ENCODE measurements around the gene RPS24. TPM values are rescaled to one million over a fixed set of nuclear protein-coding genes. Genes with fewer than 3 reads are reported as not detected.

The RPS24 gene
- total and polyA plus RNA-seq, 2 of the 8 experiments (the other 6 are each of a cell fraction or from before 2014, with no cell fraction given) = 2,128 to 3,943 TPM

DNA sequence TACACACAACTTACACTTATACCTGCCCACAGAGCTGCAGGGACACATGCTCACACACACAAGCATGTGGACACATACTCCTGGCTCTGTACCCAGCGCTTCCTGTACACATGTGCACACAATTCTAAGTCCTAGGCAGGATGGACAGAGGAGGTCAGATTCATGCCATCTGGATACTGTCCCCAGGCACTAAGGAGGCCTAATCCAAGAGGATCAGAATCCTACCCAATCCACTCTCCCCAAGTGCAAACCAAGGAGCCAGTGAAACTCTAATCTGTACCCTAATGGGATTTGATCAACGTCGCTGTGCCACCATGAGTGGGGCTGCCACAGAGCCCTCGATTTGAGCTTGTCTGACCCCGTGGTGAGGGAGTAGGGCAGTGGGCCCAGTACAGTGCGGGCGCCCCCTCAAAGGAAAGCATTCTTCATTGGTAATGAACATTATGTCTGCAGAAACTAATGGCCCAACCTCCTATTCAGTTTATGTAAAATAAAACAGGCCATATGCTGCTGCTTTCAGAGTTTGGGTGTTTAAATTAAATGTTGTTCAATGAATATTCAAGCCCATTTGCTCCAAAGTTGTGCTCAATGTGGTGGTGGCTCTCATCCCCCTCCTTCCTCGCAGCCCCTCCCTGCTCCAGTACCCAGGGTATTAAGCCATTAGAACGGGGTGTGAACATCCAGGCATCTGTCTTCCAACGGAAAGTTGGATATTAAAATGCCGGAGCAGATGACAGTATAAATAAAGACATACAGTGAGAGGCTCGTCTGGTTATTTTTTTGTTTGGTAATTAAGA lies 26.4 kb downstream of the RPS24 start:
- Histone ChIP-seq H3K4me3 (ENCODE audit: extremely low read depth in 1 of 4, insufficient read depth in 2 of 4, low read depth in 3 of 4, low read length in 4 of 4) (no peak overlapping the region), H2BK20ac (ENCODE audit: low read length) (no peak overlapping the region), H4K91ac (replicated peaks; ENCODE audit: insufficient read length, low read length) (no peak overlapping the region), H4K8ac (ENCODE audit: extremely low read depth, insufficient read depth, low read length) (no peak overlapping the region), H2AK5ac (ENCODE audit: low read depth, low read length) (no peak overlapping the region), H3K4ac (replicated peaks; ENCODE audit: insufficient read length, low read depth, low read length) (no peak overlapping the region), H3K79me1 (ENCODE audit: low read depth, low read length) (no peaks in the 10 kb centered on the region), H2BK15ac (ENCODE audit: low read length) (no peak overlapping the region), H3K18ac (ENCODE audit: extremely low read depth, low read length) (no peak overlapping the region), H3K56ac (replicated peaks; ENCODE audit: insufficient read length, low read depth, low read length) (no peak overlapping the region), H3K9ac (replicated peaks in 1 of 4; ENCODE audit: extremely low read depth in 1 of 4, low read depth in 3 of 4, low read length in 3 of 4) (no peak overlapping the region), H3K27me3 (replicated peaks in 1 of 4; ENCODE audit: control insufficient read depth in 3 of 4, extremely low read depth in 1 of 4, insufficient read depth in 3 of 4, low read length in 3 of 4) (no peaks in the 10 kb centered on the region; a peak in 1 of 7 replicates), H3K36me3 (ENCODE audit: control insufficient read depth in 2 of 4, insufficient read depth in 4 of 4, low read length in 3 of 4) (no peaks in the 10 kb centered on the region), H2BK120ac (replicated peaks; ENCODE audit: low read depth, low read length) (no peak overlapping the region), H2BK12ac (ENCODE audit: low read depth, low read length) (no peak overlapping the region), H3K79me2 (ENCODE audit: control insufficient read depth in 1 of 2, insufficient read depth in 2 of 2, low read length in 2 of 2) (no peaks in the 10 kb centered on the region), H3K23ac (ENCODE audit: insufficient read length) (no peak overlapping the region), H3K4me1 (replicated peaks in 1 of 4; ENCODE audit: control insufficient read depth in 3 of 4, insufficient read depth in 4 of 4, low read length in 3 of 4) (no peaks in the 10 kb centered on the region), H3K9me3 (ENCODE audit: insufficient read depth in 2 of 2, low read depth in 1 of 2, low read length in 1 of 2) (no peaks in the 10 kb centered on the region), H3K27ac (ENCODE audit: low read depth, low read length) (no peak overlapping the region), H3K14ac (ENCODE audit: insufficient read length) (no peak overlapping the region), H4K20me1 (replicated peaks in 1 of 2; ENCODE audit: control insufficient read depth in 1 of 2, insufficient read depth in 2 of 2, low read length in 2 of 2) (no peaks in the 10 kb centered on the region), H2AFZ (ENCODE audit: low read length) (no peak overlapping the region), H3K23me2 (ENCODE audit: low read depth, low read length) (peaks cover 2% of the 10 kb centered on the region; the same call in 1 of the 2 replicates), H4K5ac (ENCODE audit: insufficient read length, low read depth, low read length) (no peak overlapping the region), H2BK5ac (ENCODE audit: low read depth, low read length) (no peak overlapping the region), H3K4me2 (ENCODE audit: insufficient read depth in 1 of 2, low read depth in 2 of 2, low read length in 2 of 2) (no peak overlapping the region)
- no peak for TF ChIP-seq POLR2AphosphoS5 (IDR thresholded peaks at IDR 0.05; ENCODE audit: low read depth, low read length)
- ChIA-PET CTCF (ENCODE audit: partially characterized antibody) (interaction anchor here (1.0 to 2.4 kb wide), 2 partner anchors 13 to 55 kb away, joined by 4 to 9 read pairs; no protein-coding TSS in a partner anchor), POLR2A (ENCODE audit: partially characterized antibody) (interaction anchor here (0.6 kb wide), 1 partner anchor 17 kb away, joined by 4 read pairs; no protein-coding TSS in a partner anchor)
- 90% methylated on average over 12 of the region's 12 CpGs; no CpG with 5 or more reads in 1 of the 2 experiments for WGBS, 2 experiments (ENCODE audit: extremely low coverage in 1 of 2, insufficient coverage in 1 of 2, insufficient read length in 1 of 2, insufficient replicate concordance in 2 of 2, low coverage in 1 of 2, low lambda C conversion rate in 2 of 2, missing lambda C conversion rate in 1 of 2)
- DNase-seq (ENCODE audit: low read depth in 1 of 2, low spot score in 2 of 2) (no peak), FAIRE-seq (no peak)
